Sigmoid colon (tissue), 4 donors: ENCODE data around the gene HIVEP3.

Experiments
- CTCF ChIP-seq, 4 experiments: fragments of 450-650 bp in 3 of 4; fragments of 200-600 bp in 1 of 4; IDR thresholded peaks; one replicate each; pipeline ENCODE4 v1.5.1; 2016 to 2019; ENCODE audit warnings: antibody characterized with exemption in 4 of 4, mild to moderate bottlenecking in 3 of 4, moderate library complexity in 2 of 4
- EP300 ChIP-seq, 4 donors: sonication (generic); formaldehyde crosslinking; IDR thresholded peaks; one replicate each; pipeline ENCODE4 v1.6.1; 2017; ENCODE audit warnings: antibody characterized with exemption in 4 of 4
- POLR2A ChIP-seq, 2 donors: fragments of 450-650 bp; IDR thresholded peaks; one replicate each; pipeline ENCODE4 v1.6.1; 2016; ENCODE audit warnings: antibody characterized with exemption in 2 of 2, mild to moderate bottlenecking in 2 of 2, moderate library complexity in 2 of 2
- POLR2AphosphoS5 ChIP-seq, 4 donors: sonication (generic); formaldehyde crosslinking; IDR thresholded peaks; one replicate each; pipeline ENCODE4 v1.6.1; 2017; ENCODE audit warnings: antibody characterized with exemption in 4 of 4

GRCh38 chr1:41648844-41649243 is 269.9 kb downstream of the HIVEP3 start:
- TF ChIP-seq CTCF (IDR thresholded peaks at IDR 0.05) (no peak), POLR2AphosphoS5 (IDR thresholded peaks at IDR 0.05) (peak in 1 of 4 donors; percentile 57), POLR2A (IDR thresholded peaks at IDR 0.05) (no peak), EP300 (IDR thresholded peaks at IDR 0.05) (no peak)
